OCI-M2 (cell line): ENCODE data around the gene RNLS.
"Not testable (repeated sequence)": the region's sequence is repeated elsewhere in the genome, so short reads cannot be mapped to it uniquely, and the experiment has no call there.

Experiments
- DNase-seq: peaks from one replicate; lab custom pipeline; 2025; ENCODE audit not compliant: unreplicated experiment; lab: John Stamatoyannopoulos, UW

RNLS gene

GRCh38 chr10:88392222-88392621 lies 190.9 kb downstream of the RNLS start:
- no peak for DNase-seq

- no peak for DNase-seq
These were observed 193.1 kb downstream of the RNLS start for GRCh38 chr10:88390041-88390440.

DNA sequence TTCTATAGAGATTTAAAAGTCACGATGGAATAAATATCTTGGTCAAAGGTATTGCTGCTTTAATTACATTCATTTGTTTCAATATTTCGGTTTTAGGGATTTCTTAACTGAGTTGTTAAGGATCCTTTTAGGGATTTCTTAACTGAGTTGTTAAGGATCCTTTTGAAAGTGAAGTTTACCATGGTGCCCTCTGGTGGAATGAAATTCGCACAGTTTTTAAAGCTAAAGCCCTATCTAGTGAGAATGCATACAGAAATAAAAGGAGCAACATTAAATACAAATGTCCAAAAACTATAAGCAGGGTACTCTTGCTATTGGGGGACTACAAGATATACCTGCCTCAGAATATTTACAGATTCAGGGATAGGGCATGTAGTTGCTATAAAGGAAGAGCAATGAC lies 193.7 kb downstream of the RNLS start:
- DNase-seq = peak; percentile 20

DNA sequence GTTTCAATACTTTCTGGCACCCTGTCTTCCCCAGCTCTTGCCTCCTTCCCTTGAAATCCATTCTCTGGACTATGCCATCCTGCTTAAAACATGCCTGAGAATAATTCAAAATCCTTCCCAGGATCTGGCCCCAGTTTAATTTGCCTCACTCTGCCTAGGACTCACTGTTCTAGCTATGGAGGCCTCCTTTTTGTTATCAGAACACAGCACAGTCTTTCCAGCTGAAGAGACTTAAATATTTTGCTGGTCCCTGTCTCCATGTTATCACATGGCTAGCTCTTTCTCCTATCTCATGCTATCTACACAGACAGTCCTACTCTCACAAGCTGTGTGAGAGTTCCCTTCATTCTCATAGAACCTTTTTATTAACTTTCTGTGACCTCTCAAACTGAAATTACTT lies 194.8 kb downstream of the RNLS start:
- DNase-seq = no peak

DNA sequence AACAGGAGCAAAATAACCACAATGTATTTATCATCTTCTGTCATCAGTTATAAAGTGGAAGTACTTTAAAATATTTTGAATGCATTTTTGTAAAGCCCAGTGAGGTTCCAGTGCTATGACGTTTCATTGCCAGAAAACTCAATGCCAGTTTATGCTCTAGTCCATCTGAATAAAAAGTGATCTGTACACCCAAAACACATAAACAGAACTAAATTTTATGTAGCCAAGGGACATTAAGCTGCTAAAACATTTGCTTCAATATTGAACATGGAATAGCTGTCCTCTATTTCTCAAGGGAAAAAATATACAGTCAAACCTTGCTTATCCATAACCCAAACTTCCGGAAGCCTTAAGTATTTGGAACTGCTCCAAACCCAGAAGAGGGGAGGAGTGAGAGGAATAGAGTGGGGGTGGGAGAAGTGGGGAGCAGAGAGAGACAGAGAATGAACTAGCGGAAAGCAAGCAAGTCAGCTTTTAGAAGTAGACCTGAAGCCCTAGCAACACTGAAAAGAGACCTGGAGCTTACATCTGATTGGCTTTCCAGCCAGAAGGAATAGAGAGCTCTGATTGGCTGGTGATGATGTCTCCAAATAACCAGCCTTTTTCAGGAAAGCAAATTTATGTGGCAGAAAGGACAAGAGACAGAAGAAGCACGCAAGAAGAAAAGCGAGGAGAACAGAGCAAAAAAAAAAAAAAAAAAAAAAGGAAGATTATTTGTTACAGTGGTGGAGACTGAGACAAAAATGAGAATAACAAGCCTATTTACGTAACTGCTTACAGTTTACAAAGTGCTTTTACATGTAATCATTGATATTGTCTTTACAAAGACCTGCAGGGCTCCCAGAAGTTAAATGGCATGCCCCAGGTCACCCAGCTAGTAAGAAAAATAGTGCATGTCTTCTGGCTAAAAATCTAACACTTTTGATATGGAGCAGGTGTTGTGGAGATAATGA lies 196.0 kb downstream of the RNLS start:
- DNase-seq = no peak

DNA sequence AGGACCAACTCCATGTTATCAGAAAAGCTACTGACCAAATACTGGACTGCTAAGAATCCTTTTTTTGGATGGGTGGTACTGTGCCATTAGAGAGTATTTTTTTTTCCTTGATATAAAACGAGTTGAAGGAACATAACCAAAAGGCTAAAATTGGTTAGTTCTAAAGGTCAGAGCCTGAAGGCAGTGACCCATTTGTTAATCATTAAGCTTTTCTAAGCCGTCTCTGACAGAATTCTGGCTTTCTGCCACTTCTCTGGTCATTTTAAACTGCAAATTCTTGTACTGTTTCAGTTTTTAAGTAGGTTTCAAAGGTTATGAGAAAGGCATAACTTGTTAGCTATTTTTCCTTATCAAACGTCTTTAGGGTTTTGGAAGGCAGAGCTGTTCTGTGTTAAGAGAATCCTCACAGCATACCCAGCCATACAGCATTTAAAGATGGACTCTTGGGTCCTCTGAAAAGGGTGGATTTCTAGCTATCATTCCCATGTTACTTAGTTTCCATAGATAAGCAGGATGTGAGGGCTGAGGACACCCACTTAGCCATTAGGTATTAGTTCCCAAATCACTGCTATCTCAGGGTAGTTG lies 196.8 kb downstream of the RNLS start:
- DNase-seq = no peak

DNA sequence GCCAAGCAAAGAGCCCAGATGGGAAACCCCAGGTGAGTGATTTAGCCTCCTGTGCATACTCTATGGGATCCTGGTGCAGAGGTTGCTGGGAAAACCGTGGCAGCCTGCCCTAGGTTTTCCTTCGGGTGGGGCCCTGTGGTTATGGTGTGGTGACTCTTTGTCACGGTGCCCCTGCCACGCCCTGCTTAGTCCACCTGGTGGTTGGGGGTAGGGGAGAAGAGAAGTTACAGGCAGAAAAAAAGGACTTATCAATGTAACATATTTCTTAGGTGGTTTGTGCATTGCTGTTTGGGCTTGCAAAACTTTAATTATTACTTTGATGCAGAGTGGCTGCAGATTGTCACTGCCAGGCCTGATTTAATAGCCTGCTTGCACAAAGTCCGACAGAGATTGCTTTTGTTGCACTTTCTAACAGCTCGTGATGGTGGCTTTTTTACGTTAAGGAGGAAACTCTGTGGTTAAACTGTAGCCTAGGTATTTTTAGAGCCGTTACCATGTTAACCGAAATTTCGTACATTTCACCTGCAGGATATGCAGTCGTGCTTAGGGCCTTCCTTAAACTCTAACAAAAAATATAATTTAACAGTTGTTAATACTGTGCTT lies 197.4 kb downstream of the RNLS start:
- no peak for DNase-seq

GRCh38 chr10:88383276-88383675 lies 199.8 kb downstream of the RNLS start:
- DNase-seq = no peak

DNA sequence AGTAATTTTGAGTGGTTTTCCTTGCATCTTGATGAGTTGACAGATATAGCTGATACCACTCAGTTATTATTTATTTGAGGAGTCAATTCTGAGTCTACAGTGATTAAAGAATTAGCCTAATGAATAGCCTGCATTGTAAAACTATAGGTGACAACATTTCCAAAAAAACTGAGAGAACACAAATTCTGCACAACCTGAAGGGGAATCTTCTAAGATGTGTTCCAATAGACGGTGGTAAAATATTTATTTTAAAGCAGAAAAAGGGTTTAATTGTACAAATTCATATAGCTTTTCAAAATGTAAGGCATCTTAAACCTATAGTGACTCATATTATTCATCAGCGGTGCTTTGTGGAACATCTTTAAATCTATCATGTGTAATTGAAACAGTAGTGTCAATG lies 200.4 kb downstream of the RNLS start:
- no peak for DNase-seq

DNA sequence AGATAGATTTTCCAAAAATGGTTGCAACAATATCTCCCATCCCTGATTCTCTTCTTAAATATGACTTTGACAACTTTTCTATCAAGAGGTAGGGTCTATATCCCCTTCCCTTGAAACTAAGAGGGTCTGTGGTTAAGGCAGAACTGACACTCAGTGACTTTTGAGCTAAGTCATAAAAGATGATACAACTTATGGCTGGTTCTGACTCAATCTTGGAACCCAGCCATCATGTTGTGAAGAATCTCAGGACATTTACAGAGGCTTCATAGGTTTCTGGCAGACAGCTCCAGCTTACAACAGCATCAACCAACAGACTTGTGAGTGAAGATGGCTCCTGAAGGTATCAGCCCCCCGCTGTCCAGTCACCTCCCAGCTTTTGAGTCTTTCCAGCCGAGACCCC lies 203.5 kb downstream of the RNLS start:
- DNase-seq = no peak

DNA sequence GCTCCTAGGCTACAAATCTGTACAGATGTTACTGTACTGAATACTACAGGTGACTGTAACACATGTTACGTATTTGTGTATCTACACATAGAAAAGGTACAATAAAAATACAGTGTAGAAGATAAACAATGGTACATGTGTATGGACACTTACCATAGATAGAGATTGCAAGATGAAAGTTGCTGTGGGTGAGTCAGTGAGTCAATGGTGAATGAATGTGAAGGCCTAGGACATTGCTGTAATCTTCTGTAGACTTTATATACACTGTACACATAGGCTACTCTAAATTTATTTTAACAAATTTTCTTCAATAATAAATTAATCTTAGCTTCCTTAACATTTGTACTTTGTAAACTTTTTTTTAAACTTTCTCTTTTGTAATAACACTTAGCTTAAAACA lies 205.6 kb downstream of the RNLS start:
- DNase-seq = no peak

DNA sequence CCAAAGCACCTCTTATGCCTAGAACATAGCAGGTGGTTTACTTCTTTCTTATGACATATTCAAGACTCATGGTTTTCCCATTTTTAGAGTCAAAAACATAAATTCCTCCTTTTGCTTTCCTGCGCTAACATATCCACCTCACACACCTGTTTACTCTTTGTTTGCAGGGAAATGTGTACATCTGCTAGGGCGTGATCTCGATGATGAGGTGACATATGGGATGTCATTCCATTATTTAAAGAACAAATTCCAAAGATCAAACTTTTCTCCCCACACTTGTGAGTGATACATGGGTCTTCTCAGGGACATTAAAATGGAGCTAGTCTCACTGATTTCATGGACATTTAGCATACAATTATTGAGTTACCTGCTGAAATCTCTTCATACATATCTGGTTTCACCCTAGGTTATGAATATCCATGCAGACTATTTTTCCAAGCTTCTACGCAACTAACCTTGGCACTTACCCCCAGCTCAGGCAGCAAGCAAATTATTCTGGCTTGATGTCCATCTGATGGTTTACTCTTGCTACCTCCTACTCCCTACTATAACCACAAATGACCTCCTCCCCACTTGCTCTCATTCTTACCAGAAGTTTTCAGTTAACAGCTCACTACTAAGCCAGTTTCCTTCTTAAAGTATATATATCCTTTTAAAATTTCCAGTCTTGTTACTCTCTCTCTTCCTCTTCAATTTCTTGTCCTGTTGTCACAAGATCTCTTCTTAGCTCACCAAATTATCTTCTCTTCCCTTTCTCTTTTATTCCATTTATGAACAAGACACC lies 208.5 kb downstream of the RNLS start:
- DNase-seq = no peak

DNA sequence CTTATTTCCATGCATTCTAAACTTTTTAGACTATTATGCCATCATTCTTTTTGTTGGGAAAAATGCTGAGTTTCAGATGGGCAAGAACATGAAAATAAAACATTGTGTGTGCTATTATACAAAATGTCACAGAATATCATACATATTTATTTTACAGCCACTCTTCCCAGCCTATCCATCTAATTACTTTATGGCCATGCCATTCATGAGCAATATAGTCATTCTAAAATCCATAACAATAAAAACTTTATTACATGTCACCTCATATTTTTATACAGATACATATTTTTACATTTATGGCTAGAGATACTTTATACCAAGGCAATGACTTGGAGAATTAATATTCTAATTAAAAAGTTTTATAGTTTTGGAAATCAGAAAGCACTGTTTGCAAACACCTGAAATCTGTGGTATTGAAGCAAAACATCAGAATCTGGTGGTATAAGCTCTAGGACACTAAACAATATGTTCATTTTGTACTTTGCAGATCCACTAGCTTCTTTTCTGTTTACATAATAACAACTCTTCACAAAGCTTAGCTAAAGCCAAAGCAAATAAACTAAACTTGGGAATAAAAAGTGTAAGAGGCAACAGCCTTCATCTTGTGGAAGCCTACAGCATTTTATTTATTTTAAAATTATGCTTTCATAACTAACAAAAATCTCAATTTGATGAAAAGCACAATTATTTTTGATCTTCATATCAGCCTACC lies 210.1 kb downstream of the RNLS start:
- no peak for DNase-seq

GRCh38 chr10:88372051-88372715 lies 210.9 kb downstream of the RNLS start:
- DNase-seq = no peak

DNA sequence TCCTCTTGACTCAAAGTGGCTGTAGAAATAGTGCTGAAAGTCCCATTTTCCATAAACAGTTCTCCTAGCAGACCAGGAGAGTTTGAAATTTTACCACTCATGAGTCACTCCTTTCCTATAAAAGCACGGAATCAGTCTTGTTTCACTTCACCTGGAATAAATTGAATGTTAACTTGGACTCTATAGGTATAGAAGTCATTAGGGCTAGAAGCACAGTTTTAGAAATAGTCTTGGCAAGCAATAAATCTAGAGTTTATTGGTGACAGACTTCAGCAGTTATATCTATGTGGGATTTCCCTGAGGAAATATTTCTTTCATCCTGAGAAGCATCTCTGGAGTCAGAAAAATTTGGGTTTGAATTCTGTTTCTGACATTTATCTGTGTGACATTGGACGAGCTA lies 212.4 kb downstream of the RNLS start:
- DNase-seq = no peak

GRCh38 chr10:88366772-88367171 lies 216.3 kb downstream of the RNLS start:
- DNase-seq = no peak

DNA sequence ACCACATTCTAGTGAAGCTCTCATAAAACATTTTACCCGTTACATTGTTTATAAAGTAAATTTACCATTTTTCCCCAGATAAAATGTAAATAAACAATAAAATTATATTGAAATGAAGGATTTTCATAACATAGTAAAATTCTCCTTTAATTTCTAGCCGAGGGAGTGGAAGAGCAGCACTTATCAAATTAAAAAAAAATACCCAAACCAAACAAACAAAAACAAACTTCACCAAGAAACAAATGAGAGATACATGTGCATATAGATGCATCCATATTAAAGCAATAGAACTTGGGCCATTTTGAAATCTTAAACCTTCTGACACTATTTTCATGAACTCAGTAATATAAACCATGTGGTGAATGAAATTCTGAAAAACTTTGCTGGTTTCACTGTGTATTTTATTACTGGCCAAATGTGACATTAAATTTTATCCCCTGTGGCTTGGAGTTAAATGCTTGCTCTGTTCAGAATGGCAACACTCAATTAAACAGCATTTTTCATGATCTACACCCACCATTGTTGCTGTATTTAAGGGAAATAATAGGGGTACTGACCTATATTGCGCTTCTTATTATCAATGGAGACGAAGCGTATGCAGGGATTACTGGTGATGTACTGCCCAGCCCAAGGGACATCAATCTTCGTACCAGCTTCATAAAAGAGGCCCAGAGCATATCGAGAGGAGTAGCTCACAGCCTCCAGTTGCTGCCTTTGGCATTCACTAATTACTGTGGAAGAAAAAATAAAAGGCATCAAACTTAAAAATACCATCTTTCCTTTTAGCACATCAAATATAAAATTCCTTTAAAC lies 220.9 kb downstream of the RNLS start:
- DNase-seq = no peak

DNA sequence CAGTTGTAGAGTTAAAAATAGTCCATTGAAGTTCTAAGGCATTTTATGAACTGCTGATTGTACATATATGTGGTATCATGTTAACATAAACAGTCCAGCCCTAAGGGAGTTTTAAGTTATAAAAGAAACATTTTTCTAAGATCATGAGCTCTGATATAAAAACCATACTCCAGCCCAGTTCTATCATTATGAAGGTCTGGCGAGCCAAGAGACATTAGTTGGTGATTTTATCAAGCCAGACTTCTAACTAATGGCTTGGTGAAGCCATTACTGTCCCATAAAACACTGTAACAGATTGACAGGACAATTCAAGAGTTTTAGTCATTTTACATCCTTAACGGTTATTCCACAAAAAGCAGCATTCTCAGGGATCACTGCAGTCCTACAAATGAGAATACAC lies 221.6 kb downstream of the RNLS start:
- DNase-seq = no peak

GRCh38 chr10:88355750-88356149 lies 227.4 kb downstream of the RNLS start:
- DNase-seq = not testable (repeated sequence)
